WTC11 (cell line): ENCODE results near the gene HJV. TPM values are rescaled to one million over a fixed set of nuclear protein-coding genes. Genes with fewer than 3 reads are reported as not detected.

Source experiments
- ATAC-seq: fragments of 200-7000 bp; cut with Tn5 transposase; 2 replicates; pipeline ENCODE4 v1.10.0; 2021; ENCODE audit warnings: mild to moderate bottlenecking, moderate library complexity
- CTCF ChIA-PET: fragments of 300-600 bp; sonication (Branson Sonifier 250); formaldehyde crosslinking; loops from one replicate; lab custom pipeline; 2021; ENCODE audit warnings: antibody characterized with exemption; lab: Charles Lee
- POLR2A ChIA-PET: fragments of 350-600 bp; sonication (Branson Sonifier 250); formaldehyde crosslinking; loops from one replicate; lab custom pipeline; 2021; ENCODE audit warnings: antibody characterized with exemption; lab: Charles Lee
- DNase-seq: peaks from one replicate; pipeline ENCODE4 v3.0.0; 2021; ENCODE audit warnings: low spot score
- H3K27ac Mint-ChIP-seq: 2 replicates; pipeline ENCODE4 v1.8.0; 2021; ENCODE audit warnings: mixed read lengths
- H3K27me3 Mint-ChIP-seq: 2 replicates; pipeline ENCODE4 v1.8.0; 2021; ENCODE audit warnings: low read depth, mild to moderate bottlenecking, moderate library complexity, mixed read lengths
- H3K36me3 Mint-ChIP-seq: 2 replicates; pipeline ENCODE4 v1.8.0; 2021; ENCODE audit warnings: mixed read lengths
- H3K4me1 Mint-ChIP-seq: 2 replicates; pipeline ENCODE4 v1.8.0; 2022; ENCODE audit warnings: mixed read lengths
- H3K4me3 Mint-ChIP-seq: 2 replicates; pipeline ENCODE4 v1.8.0; 2021; ENCODE audit warnings: mild to moderate bottlenecking, moderate library complexity, mixed read lengths
- H3K9me3 Mint-ChIP-seq: 2 replicates; pipeline ENCODE4 v1.8.0; 2021; ENCODE audit warnings: mixed read lengths
- AR ChIP-seq: fragments of 250-450 bp; sonication (Bioruptor Pico); IDR thresholded peaks from 2 replicates; pipeline ENCODE4 v1.9.0; 2021; ENCODE audit warnings: mild to moderate bottlenecking
- E2F5 ChIP-seq: sonication (generic); formaldehyde crosslinking; IDR thresholded peaks from 2 replicates; pipeline ENCODE4 v1.8.1; 2022; ENCODE audit warnings: mild to moderate bottlenecking, moderate library complexity, missing genetic modification reagents
- ESRRA ChIP-seq: sonication (generic); formaldehyde crosslinking; IDR thresholded peaks from 2 replicates; pipeline ENCODE4 v1.8.1; 2022; ENCODE audit warnings: mild to moderate bottlenecking, missing genetic modification reagents, borderline replicate concordance
- GABPB1 ChIP-seq: sonication (generic); formaldehyde crosslinking; IDR thresholded peaks from 2 replicates; pipeline ENCODE4 v1.8.1; 2023; ENCODE audit warnings: mild to moderate bottlenecking, missing genetic modification reagents
- JAZF1 ChIP-seq: fragments of 250-450 bp; sonication (Bioruptor Pico); IDR thresholded peaks from 2 replicates; pipeline ENCODE4 v1.9.0; 2021; ENCODE audit warnings: moderate library complexity, mild to moderate bottlenecking, inconsistent platforms
- MXD4 ChIP-seq: fragments of 250-450 bp; sonication (Bioruptor Pico); IDR thresholded peaks from 2 replicates; pipeline ENCODE4 v1.8.0; 2021; ENCODE audit warnings: mild to moderate bottlenecking, moderate library complexity, borderline replicate concordance
- PRRX2 ChIP-seq: fragments of 250-450 bp; sonication (Bioruptor Pico); IDR thresholded peaks from 2 replicates; pipeline ENCODE4 v1.8.0; 2021; ENCODE audit warnings: mild to moderate bottlenecking
- RELA ChIP-seq: sonication (generic); formaldehyde crosslinking; IDR thresholded peaks from 2 replicates; pipeline ENCODE4 v1.8.1; 2022; ENCODE audit warnings: missing genetic modification reagents, mild to moderate bottlenecking, borderline replicate concordance
- RORB ChIP-seq: fragments of 250-450 bp; sonication (Bioruptor Pico); IDR thresholded peaks from 2 replicates; pipeline ENCODE4 v1.9.0; 2021; ENCODE audit warnings: mild to moderate bottlenecking
- TCF7 ChIP-seq: sonication (generic); formaldehyde crosslinking; IDR thresholded peaks from 2 replicates; pipeline ENCODE4 v1.8.0; 2022; ENCODE audit warnings: mild to moderate bottlenecking, low read depth, missing genetic modification reagents, moderate library complexity
- ZNF281 ChIP-seq: sonication (generic); formaldehyde crosslinking; IDR thresholded peaks from 2 replicates; pipeline ENCODE4 v1.8.0; 2023; ENCODE audit warnings: mild to moderate bottlenecking, missing genetic modification reagents
- ZNF671 ChIP-seq: fragments of 250-450 bp; sonication (Bioruptor Pico); IDR thresholded peaks from 2 replicates; pipeline ENCODE4 v1.8.0; 2021; ENCODE audit warnings: mild to moderate bottlenecking
- total RNA-seq: library from RNA; stranded (reverse); gene quantifications from 3 replicates; pipeline ENCODE4 v1.2.3, GENCODE V29; 2021
- TF ChIP-seq, protein P1 (sequence below): fragments of 250-450 bp; sonication (Bioruptor Pico); IDR thresholded peaks from 2 replicates; pipeline ENCODE4 v1.8.0; 2021; ENCODE audit warnings: mild to moderate bottlenecking
- TF ChIP-seq, protein P2 (sequence below): sonication (generic); formaldehyde crosslinking; IDR thresholded peaks from 2 replicates; pipeline ENCODE4 v1.8.1; 2023; ENCODE audit warnings: mild to moderate bottlenecking, missing genetic modification reagents, moderate library complexity

Gene HJV
- total RNA-seq, 1 experiment from 2014 or later: 0.31 TPM

DNA sequence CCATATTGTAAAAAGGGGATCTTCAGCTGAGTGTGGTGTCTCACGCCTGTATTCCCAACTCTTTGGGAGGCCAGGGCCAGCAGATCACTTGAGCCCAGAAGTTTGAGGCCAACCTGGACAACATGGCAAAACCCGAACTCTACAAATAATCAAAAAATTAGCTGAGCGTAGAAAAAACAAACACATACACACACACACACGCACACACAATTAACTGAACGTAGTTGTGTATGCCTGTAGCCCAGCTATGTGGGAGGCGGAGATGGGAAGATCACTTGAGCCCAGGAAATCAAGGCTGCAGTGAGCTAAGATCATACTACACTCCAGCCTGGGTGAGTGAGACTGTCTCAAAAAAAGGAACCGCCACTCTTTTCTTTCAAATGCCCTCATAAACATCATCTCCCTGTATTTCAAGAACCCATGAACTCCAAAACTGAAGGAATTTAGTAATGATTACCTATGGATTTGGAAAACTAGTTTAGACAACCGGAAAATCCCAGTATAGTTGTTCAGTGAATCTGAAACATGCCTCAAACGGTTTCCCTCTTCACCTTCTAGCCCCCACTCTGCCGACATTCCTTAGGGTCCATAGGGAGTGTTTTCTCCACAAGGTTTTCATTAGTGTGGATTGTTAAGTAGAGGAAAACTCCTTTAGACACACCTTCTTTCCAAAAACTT, 29.7 kb downstream of the HJV start (continued):
- TF ChIP-seq ZNF671 (CRISPR knock-in tag): no peak
- no peak for TF ChIP-seq RELA (CRISPR knock-in tag)
- peak; percentile 60; the same call in 1 of the 2 replicates for TF ChIP-seq GABPB1 (CRISPR knock-in tag)
- TF ChIP-seq TCF7 (CRISPR knock-in tag): no peak

DNA sequence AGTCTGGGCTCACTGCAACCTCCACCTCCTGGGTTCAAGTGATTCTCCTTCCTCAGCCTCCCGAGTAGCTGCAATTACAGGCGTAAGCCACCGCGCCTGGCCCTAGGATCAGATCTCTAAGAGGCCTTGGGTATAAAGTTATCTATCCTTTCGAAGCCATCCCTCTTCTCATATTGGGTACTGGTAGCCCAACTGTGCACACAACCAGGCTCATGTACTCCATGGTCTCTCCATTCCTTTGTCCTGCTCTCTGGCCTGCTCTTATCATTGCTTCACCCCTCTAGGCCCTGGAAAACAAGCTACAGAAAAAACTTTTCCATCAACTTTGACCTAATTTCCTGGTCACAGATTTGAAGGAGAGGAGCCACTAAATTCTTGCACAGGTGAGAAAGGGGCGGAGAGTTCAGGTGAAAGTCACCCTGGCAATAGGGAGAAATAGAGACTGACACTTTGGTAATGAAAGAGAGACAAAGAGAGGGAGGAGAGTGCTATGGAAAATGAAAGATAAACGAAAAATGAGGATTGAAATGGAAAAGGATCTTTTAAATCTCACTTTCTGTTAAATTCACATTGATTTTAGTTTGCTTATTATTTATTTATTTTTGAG, 31.2 kb downstream of the HJV start:
- Mint-ChIP-seq H3K27me3 (no peaks in the 10 kb centered on the region), H3K27ac (peak overlapping the region; percentile 83), H3K9me3 (no peaks in the 10 kb centered on the region), H3K4me1 (peaks cover 56% of the 10 kb centered on the region), H3K36me3 (peaks cover 30% of the 10 kb centered on the region), H3K4me3 (no peak overlapping the region)
- no peak for ATAC-seq
- ChIA-PET CTCF (interaction anchor here (0.6 to 4.8 kb wide), 6 partner anchors 11 to 132 kb away, joined by 3 to 28 read pairs (median 9); partner anchors contain the start of gene PIAS3), POLR2A (interaction anchor here (0.7 to 0.9 kb wide), 3 partner anchors 8 to 145 kb away, joined by 3 to 4 read pairs (median 3); partner anchors contain the start of gene NUDT17)
- no peak for DNase-seq
- TF ChIP-seq RORB (CRISPR knock-in tag): no peak
- no peak for TF ChIP-seq JAZF1
- no peak for TF ChIP-seq AR (CRISPR knock-in tag)
- TF ChIP-seq, protein P1, sequence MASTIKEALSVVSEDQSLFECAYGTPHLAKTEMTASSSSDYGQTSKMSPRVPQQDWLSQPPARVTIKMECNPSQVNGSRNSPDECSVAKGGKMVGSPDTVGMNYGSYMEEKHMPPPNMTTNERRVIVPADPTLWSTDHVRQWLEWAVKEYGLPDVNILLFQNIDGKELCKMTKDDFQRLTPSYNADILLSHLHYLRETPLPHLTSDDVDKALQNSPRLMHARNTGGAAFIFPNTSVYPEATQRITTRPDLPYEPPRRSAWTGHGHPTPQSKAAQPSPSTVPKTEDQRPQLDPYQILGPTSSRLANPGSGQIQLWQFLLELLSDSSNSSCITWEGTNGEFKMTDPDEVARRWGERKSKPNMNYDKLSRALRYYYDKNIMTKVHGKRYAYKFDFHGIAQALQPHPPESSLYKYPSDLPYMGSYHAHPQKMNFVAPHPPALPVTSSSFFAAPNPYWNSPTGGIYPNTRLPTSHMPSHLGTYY (CRISPR knock-in tag): no peak
- no peak for TF ChIP-seq PRRX2 (CRISPR knock-in tag)
- TF ChIP-seq MXD4 (CRISPR knock-in tag): no peak
- no peak for TF ChIP-seq ESRRA (CRISPR knock-in tag)
- TF ChIP-seq ZNF281 (CRISPR knock-in tag): no peak

DNA sequence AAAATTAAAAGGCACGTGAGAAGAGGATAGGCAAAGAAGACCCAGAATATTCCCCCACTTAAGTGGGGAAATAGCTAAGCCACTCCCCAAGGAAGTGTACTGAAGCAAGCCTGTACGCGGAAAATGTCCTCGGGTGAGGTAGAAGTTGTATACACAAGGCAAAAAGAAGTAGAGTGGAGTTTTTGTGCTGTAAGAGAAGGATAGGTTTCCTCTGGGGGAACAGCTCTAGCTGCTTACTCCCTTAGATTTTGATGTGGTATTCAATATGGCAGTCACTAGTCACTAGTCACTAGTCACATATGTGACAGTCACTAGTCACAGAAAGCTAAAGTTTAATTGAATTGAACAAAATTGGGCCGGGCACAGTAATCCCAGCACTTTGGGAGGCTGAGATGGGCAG, 32.8 kb downstream of the HJV start:
- no peak for DNase-seq
- Mint-ChIP-seq H3K4me3 (no peak overlapping the region), H3K4me1 (peaks cover 52% of the 10 kb centered on the region), H3K9me3 (no peaks in the 10 kb centered on the region), H3K27ac (no peak overlapping the region), H3K27me3 (no peaks in the 10 kb centered on the region; the same call in 1 of the 2 replicates), H3K36me3 (peaks cover 14% of the 10 kb centered on the region)
- CTCF ChIA-PET: interaction anchor here (1.0 to 4.8 kb wide), 3 partner anchors 10 to 97 kb away, joined by 4 to 28 read pairs (median 8); no protein-coding TSS in a partner anchor
- no peak for ATAC-seq
- POLR2A ChIA-PET: no interaction called here
- TF ChIP-seq, protein P2, sequence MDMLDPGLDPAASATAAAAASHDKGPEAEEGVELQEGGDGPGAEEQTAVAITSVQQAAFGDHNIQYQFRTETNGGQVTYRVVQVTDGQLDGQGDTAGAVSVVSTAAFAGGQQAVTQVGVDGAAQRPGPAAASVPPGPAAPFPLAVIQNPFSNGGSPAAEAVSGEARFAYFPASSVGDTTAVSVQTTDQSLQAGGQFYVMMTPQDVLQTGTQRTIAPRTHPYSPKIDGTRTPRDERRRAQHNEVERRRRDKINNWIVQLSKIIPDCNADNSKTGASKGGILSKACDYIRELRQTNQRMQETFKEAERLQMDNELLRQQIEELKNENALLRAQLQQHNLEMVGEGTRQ (CRISPR knock-in tag): no peak
- no peak for TF ChIP-seq E2F5 (CRISPR knock-in tag)
